Activated naive CD8-positive, alpha-beta T cell treated with anti-CD3 and anti-CD28 coated beads, Interleukin-2, amount 10 ng/mL, durations not matched to agents 7 days and 5 days (primary cell): ENCODE data around the gene DRC3. TPM values are rescaled to one million over a fixed set of nuclear protein-coding genes. Genes with fewer than 3 reads are reported as not detected.

Source experiments
- ATAC-seq: fragments of 150-1000 bp; cut with Tn5 transposase; one replicate; pipeline ENCODE4 v1.10.0; 2021; ENCODE audit warnings: low read depth, moderate library complexity
- POLR2A ChIA-PET: fragments of 350-600 bp; sonication (Branson Sonifier 250); formaldehyde crosslinking; loops from one replicate; lab custom pipeline; 2021; ENCODE audit warnings: antibody characterized with exemption; lab: Charles Lee
- DNase-seq: peaks from one replicate; pipeline ENCODE4 v3.0.0; 2021
- H3K27ac Mint-ChIP-seq: one replicate; pipeline ENCODE4 v1.8.0; 2022; ENCODE audit warnings: mild to moderate bottlenecking, mixed read lengths
- H3K27me3 Mint-ChIP-seq: one replicate; pipeline ENCODE4 v1.8.0; 2022; ENCODE audit warnings: mild to moderate bottlenecking, moderate library complexity, mixed read lengths
- H3K36me3 Mint-ChIP-seq: one replicate; pipeline ENCODE4 v1.8.0; 2021; ENCODE audit warnings: mild to moderate bottlenecking, mixed read lengths
- H3K4me1 Mint-ChIP-seq: one replicate; pipeline ENCODE4 v1.8.0; 2021; ENCODE audit warnings: mixed read lengths
- H3K4me3 Mint-ChIP-seq: one replicate; pipeline ENCODE4 v1.8.0; 2022; ENCODE audit warnings: mild to moderate bottlenecking, moderate library complexity, mixed read lengths
- H3K9me3 Mint-ChIP-seq: one replicate; pipeline ENCODE4 v1.8.0; 2021; ENCODE audit warnings: mixed read lengths
- total RNA-seq, 2 experiments: library from RNA; stranded (reverse); gene quantifications; one replicate each; pipeline ENCODE4 v1.2.3, GENCODE V29; 2021

The DRC3 gene
- total RNA-seq, 2 experiments from 2014 or later, result 0.67 to 0.77 TPM

- Mint-ChIP-seq H3K27me3 (no peaks in the 10 kb centered on the region), H3K36me3 (peaks cover 8% of the 10 kb centered on the region), H3K27ac (no peak overlapping the region), H3K4me3 (no peak overlapping the region), H3K9me3 (no peaks in the 10 kb centered on the region), H3K4me1 (peaks cover 18% of the 10 kb centered on the region)
- POLR2A ChIA-PET, result no interaction called here
- ATAC-seq (no peak), DNase-seq (no peak)
Measured at GRCh38 chr17:18044609-18045008, 71.9 kb downstream of the DRC3 start.

GRCh38 chr17:18045691-18046350, 73.2 kb downstream of the DRC3 start:
- Mint-ChIP-seq H3K4me1 (peaks cover 10% of the 10 kb centered on the region), H3K36me3 (peaks cover 8% of the 10 kb centered on the region), H3K27me3 (no peaks in the 10 kb centered on the region), H3K27ac (no peak overlapping the region), H3K9me3 (no peaks in the 10 kb centered on the region), H3K4me3 (no peak overlapping the region)
- ATAC-seq, result no peak
- POLR2A ChIA-PET, result interaction anchor here (0.7 kb wide), 1 partner anchor 819 kb away, joined by 3 read pairs; no protein-coding TSS in a partner anchor
- no peak for DNase-seq

GRCh38 chr17:18055597-18055996, 82.9 kb downstream of the DRC3 start:
- POLR2A ChIA-PET, result no interaction called here
- DNase-seq (no peak), ATAC-seq (no peak)
- no peak overlapping the region for H3K4me3 Mint-ChIP-seq
- H3K36me3 Mint-ChIP-seq, result peaks cover 17% of the 10 kb centered on the region
- no peaks in the 10 kb centered on the region for H3K27me3 Mint-ChIP-seq
- H3K4me1 Mint-ChIP-seq, result no peaks in the 10 kb centered on the region
- no peaks in the 10 kb centered on the region for H3K9me3 Mint-ChIP-seq
- no peak overlapping the region for H3K27ac Mint-ChIP-seq

- ATAC-seq (no peak), DNase-seq (no peak)
- Mint-ChIP-seq H3K36me3 (peaks cover 17% of the 10 kb centered on the region), H3K4me1 (no peaks in the 10 kb centered on the region), H3K9me3 (no peaks in the 10 kb centered on the region), H3K27ac (no peak overlapping the region), H3K27me3 (no peaks in the 10 kb centered on the region), H3K4me3 (no peak overlapping the region)
- POLR2A ChIA-PET, result no interaction called here
Measured at GRCh38 chr17:18056214-18056613, 83.6 kb downstream of the DRC3 start.

GRCh38 chr17:18059283-18059682, 86.6 kb downstream of the DRC3 start:
- Mint-ChIP-seq H3K4me1 (no peaks in the 10 kb centered on the region), H3K27me3 (no peaks in the 10 kb centered on the region), H3K9me3 (no peaks in the 10 kb centered on the region), H3K4me3 (no peak overlapping the region), H3K27ac (no peak overlapping the region), H3K36me3 (peaks cover 15% of the 10 kb centered on the region)
- no peak for ATAC-seq
- POLR2A ChIA-PET, result no interaction called here
- no peak for DNase-seq

- H3K9me3 Mint-ChIP-seq, result no peaks in the 10 kb centered on the region
- no peak overlapping the region for H3K4me3 Mint-ChIP-seq
- no peaks in the 10 kb centered on the region for H3K27me3 Mint-ChIP-seq
- no peak overlapping the region for H3K27ac Mint-ChIP-seq
- H3K36me3 Mint-ChIP-seq, result peaks cover 5% of the 10 kb centered on the region
- ATAC-seq, result no peak
- POLR2A ChIA-PET, result no interaction called here
- DNase-seq, result no peak
- H3K4me1 Mint-ChIP-seq, result no peaks in the 10 kb centered on the region
Measured at GRCh38 chr17:18064053-18064452, 91.4 kb downstream of the DRC3 start.

- Mint-ChIP-seq H3K27me3 (peaks cover 2% of the 10 kb centered on the region), H3K27ac (no peak overlapping the region), H3K36me3 (peaks cover 2% of the 10 kb centered on the region), H3K4me3 (no peak overlapping the region), H3K9me3 (no peaks in the 10 kb centered on the region), H3K4me1 (no peaks in the 10 kb centered on the region)
- POLR2A ChIA-PET, result no interaction called here
- ATAC-seq (no peak), DNase-seq (no peak)
Measured at GRCh38 chr17:18065546-18065945, 92.9 kb downstream of the DRC3 start.

Other genes with a start within 250 kb of the DRC3 start
- gene SREBF1, start 135.9 kb upstream of the DRC3 start, total RNA-seq, result 100 to 1,000 TPM; 218 to 229 TPM
- 10 to 100 TPM; 32.9 to 37.0 TPM for gene TOM1L2, start 462 bp upstream of the DRC3 start, total RNA-seq
- 10 to 100 TPM; 22.9 to 29.9 TPM for gene ATPAF2, start 66.3 kb downstream of the DRC3 start, total RNA-seq
- 10 to 100 TPM in 1 of 2 experiments, 1 to 10 TPM in 1; 9.4 to 10.6 TPM for gene GID4, start 66.5 kb downstream of the DRC3 start, total RNA-seq
- 10 to 100 TPM; 43.6 to 53.2 TPM for gene DRG2, start 115.1 kb downstream of the DRC3 start, total RNA-seq
- 1 to 10 TPM; 1.0 TPM for gene MYO15A, start 135.9 kb downstream of the DRC3 start, total RNA-seq
- 100 to 1,000 TPM; 133 to 134 TPM for gene ALKBH5, start 211.0 kb downstream of the DRC3 start, total RNA-seq